HepG2 (cell line): ENCODE measurements around the gene METTL23. TPM values are rescaled to one million over a fixed set of nuclear protein-coding genes. Genes with fewer than 3 reads are reported as not detected.

Experiments used
- ATAC-seq: fragments of 200-7000 bp; cut with Tn5 transposase; 3 replicates; pipeline ENCODE4 v1.9.1; 2020; ENCODE audit warnings: mild to moderate bottlenecking, moderate library complexity
- BruUV-seq: library from RNA; stranded (reverse); fragments of 400-500 nt; replicated peaks from 2 replicates; lab custom pipeline; 2021; lab: Mats Ljungman, UMichigan
- CTCF ChIA-PET: fragments of 300-600 bp; formaldehyde crosslinking; extraction: SDS; loops from one replicate; lab custom pipeline; 2021; ENCODE audit warnings: low total read pairs, inconsistent platforms, low intra/inter-chr PET ratio; lab: Yijun Ruan, JAX
- POLR2A ChIA-PET: fragments of 350-600 bp; sonication (Branson Sonifier 250); formaldehyde crosslinking; loops from one replicate; lab custom pipeline; 2020; ENCODE audit warnings: antibody characterized with exemption, inconsistent platforms; lab: Yijun Ruan, JAX
- DNase-seq: peaks from one replicate; pipeline ENCODE4 v3.0.0-alpha.2; 2015; ENCODE audit warnings: low spot score
- FAIRE-seq: peaks from 3 replicates; lab custom pipeline; 2011; peaks lifted over from hg19 to GRCh38; lab: Jason Lieb, UNC
- H2AFZ ChIP-seq: one replicate; pipeline ENCODE4 v1.6.1; 2011; ENCODE audit warnings: low read length, inconsistent platforms
- H3K27ac ChIP-seq: fragments of 300-600 bp; 3 replicates; pipeline ENCODE4 v1.8.0; 2011; ENCODE audit warnings: mixed run types, mild to moderate bottlenecking, mixed read lengths, low read length, inconsistent platforms; ENCODE audit not compliant: insufficient read depth; ENCODE audit errors: extremely low read length
- H3K27me3 ChIP-seq, 2 experiments: fragments of 200-600 bp in 1 of 2; 2 replicates in 1 of 2; 3 replicates in 1 of 2; pipeline versions ENCODE4 v1.6.0 to v1.8.0; 2011; ENCODE audit warnings: low read length in 2 of 2, mild to moderate bottlenecking in 2 of 2, moderate library complexity in 2 of 2, inconsistent platforms in 1 of 2; ENCODE audit not compliant: insufficient read depth in 2 of 2, control insufficient read depth in 1 of 2
- H3K36me3 ChIP-seq, 2 experiments: fragments of 200-600 bp in 1 of 2; replicated peaks in 1 of 2; 2 replicates in 1 of 2; 3 replicates in 1 of 2; pipeline versions ENCODE4 v1.5.1 to v1.8.0; 2011; ENCODE audit warnings: low read length in 2 of 2, inconsistent platforms in 1 of 2; ENCODE audit not compliant: insufficient read depth in 2 of 2, control insufficient read depth in 1 of 2
- H3K4me1 ChIP-seq: 2 replicates; pipeline ENCODE4 v1.5.1; 2012; ENCODE audit warnings: low read length, inconsistent platforms; ENCODE audit not compliant: insufficient read depth
- H3K4me2 ChIP-seq: 2 replicates; pipeline ENCODE4 v1.6.0; 2011; ENCODE audit warnings: low read depth, low read length, inconsistent platforms
- H3K4me3 ChIP-seq, 3 experiments: fragments of 200-600 bp in 1 of 3; sonication (generic), shearing (Covaris generic) in 1 of 3; replicated peaks in 1 of 3; 2 replicates each; pipeline ENCODE4 v1.5.1; 2011 to 2016; ENCODE audit warnings: low read length in 3 of 3, inconsistent platforms in 2 of 3, low read depth in 2 of 3, mild to moderate bottlenecking in 2 of 3, control low read depth in 1 of 3, mixed read lengths in 1 of 3; ENCODE audit not compliant: insufficient read depth in 1 of 3
- H3K79me2 ChIP-seq: one replicate; pipeline ENCODE4 v1.6.1; 2011; ENCODE audit warnings: low read length, inconsistent platforms; ENCODE audit not compliant: insufficient read depth
- H3K9ac ChIP-seq: 2 replicates; pipeline ENCODE4 v1.6.0; 2011; ENCODE audit warnings: mild to moderate bottlenecking, low read depth, low read length, inconsistent platforms; ENCODE audit not compliant: insufficient read depth
- H3K9me3 ChIP-seq: 2 replicates; pipeline ENCODE4 v1.5.1; 2012; ENCODE audit warnings: mild to moderate bottlenecking, low read length
- H4K20me1 ChIP-seq: 2 replicates; pipeline ENCODE4 v1.6.0; 2011; ENCODE audit warnings: inconsistent platforms, mild to moderate bottlenecking, low read length, moderate library complexity; ENCODE audit not compliant: insufficient read depth
- FOSL2 ChIP-seq: sonication (generic); formaldehyde crosslinking; IDR thresholded peaks from 2 replicates; pipeline ENCODE4 v1.4.0; 2020; ENCODE audit warnings: missing genetic modification reagents
- HDAC6 ChIP-seq: fragments of 200-600 bp; sonication (generic); IDR thresholded peaks from 2 replicates; pipeline ENCODE4 v1.7.0; 2017; ENCODE audit warnings: mild to moderate bottlenecking, antibody characterized with exemption, low read length, low read depth
- JARID2 ChIP-seq: sonication (generic); formaldehyde crosslinking; IDR thresholded peaks from 2 replicates; pipeline ENCODE4 v1.8.1; 2023; ENCODE audit warnings: missing genetic modification reagents, inconsistent platforms; ENCODE audit not compliant: insufficient replicate concordance
- KMT2A ChIP-seq: sonication (generic); formaldehyde crosslinking; IDR thresholded peaks from 2 replicates; pipeline ENCODE4 v1.4.0; 2020; ENCODE audit warnings: missing genetic modification reagents
- NR1H2 ChIP-seq: sonication (generic); formaldehyde crosslinking; IDR thresholded peaks from 2 replicates; pipeline ENCODE4 v1.8.1; 2022; ENCODE audit warnings: low read depth, missing genetic modification reagents, borderline replicate concordance
- PCBP2 ChIP-seq: fragments of 200-400 bp; formaldehyde crosslinking; optimal IDR thresholded peaks from 2 replicates; pipeline ENCODE3; 2018; ENCODE audit warnings: low read length, low read depth; ENCODE audit not compliant: poor library complexity, severe bottlenecking
- SKI ChIP-seq: fragments of 450-650 bp; IDR thresholded peaks from one replicate; pipeline ENCODE4 v1.6.1; 2018; ENCODE audit warnings: mild to moderate bottlenecking; ENCODE audit not compliant: partially characterized antibody
- TGIF2 ChIP-seq: IDR thresholded peaks from 2 replicates; pipeline ENCODE4 v1.6.1; 2016; ENCODE audit warnings: control low read depth, missing compliant biosample characterization
- TOPORS ChIP-seq: sonication (generic); formaldehyde crosslinking; IDR thresholded peaks from 2 replicates; pipeline ENCODE4 v1.8.0; 2023; ENCODE audit warnings: mild to moderate bottlenecking, missing genetic modification reagents
- ZNF274 ChIP-seq: sonication (generic); formaldehyde crosslinking; IDR thresholded peaks from 2 replicates; pipeline ENCODE4 v1.5.1; 2020; ENCODE audit warnings: mild to moderate bottlenecking, missing genetic modification reagents
- WGBS: methylation state at CpG from one replicate; pipeline ENCODE4 v1.1.6; 2017; ENCODE audit warnings: low lambda C conversion rate; 5-methylcytosine and 5-hydroxymethylcytosine counted together
- in situ Hi-C: cut with HindIII; loops from 2 replicates; pipeline ENCODE4 v1.10.0; 2017; ENCODE audit warnings: low pct_unique_long_range_greater_than_20kb; ENCODE audit not compliant: extremely low pct_ligation_motif_present
- intact Hi-C: fragments of 100-400 bp; cut with micrococcal nuclease; formaldehyde crosslinking; loops from one replicate; pipeline ENCODE4 v1.10.0; 2022; ENCODE audit not compliant: unreplicated experiment
- polyA plus RNA-seq, 8 experiments: library from polyadenylated mRNA; depleted of rRNA in 3 of 8; stranded (reverse) in 7 of 8; unstranded in 1 of 8; fragments of >200 nt; fragmentation: Illumina TruSeq in 4 of 8; extraction: Trizol in 4 of 8; gene quantifications; 2 replicates each; pipeline versions ENCODE4 v1.2.1 to v1.2.3, GENCODE V29; 2011 to 2016; ENCODE audit warnings: low read depth in 4 of 8, missing spikeins in 1 of 8, mixed read lengths in 1 of 8; ENCODE audit not compliant: insufficient read depth in 1 of 8
- total RNA-seq, 5 experiments: library from RNA; depleted of rRNA; stranded (reverse); fragments of >200 nt; fragmentation: Illumina TruSeq; extraction: Trizol; gene quantifications; 2 replicates each; pipeline ENCODE4 v1.2.3, GENCODE V29; 2016; ENCODE audit warnings: low read depth in 1 of 5
- TF ChIP-seq, protein P1 (sequence below): IDR thresholded peaks from 2 replicates; pipeline ENCODE4 v1.6.1; 2016; ENCODE audit warnings: mild to moderate bottlenecking
- TF ChIP-seq, protein P2 (sequence below): IDR thresholded peaks from 2 replicates; pipeline ENCODE4 v1.6.1; 2016; ENCODE audit warnings: missing biosample characterization, missing genetic modification reagents, low read depth
- TF ChIP-seq, protein P3 (sequence below): sonication (generic); formaldehyde crosslinking; IDR thresholded peaks from 2 replicates; pipeline ENCODE4 v1.5.0; 2020; ENCODE audit warnings: missing genetic modification reagents
- TF ChIP-seq, protein P4 (sequence below): sonication (generic); formaldehyde crosslinking; IDR thresholded peaks from 2 replicates; pipeline ENCODE4 v1.4.0; 2020; ENCODE audit warnings: missing genetic modification reagents, mild to moderate bottlenecking, borderline replicate concordance
- TF ChIP-seq, protein P5 (sequence below): sonication (generic); formaldehyde crosslinking; IDR thresholded peaks from 2 replicates; pipeline ENCODE4 v1.8.1; 2023; ENCODE audit warnings: mild to moderate bottlenecking, missing genetic modification reagents

Gene METTL23
- total and polyA plus RNA-seq, 2 of the 13 experiments (the other 11 are each of a cell fraction or from before 2014, with no cell fraction given), result 39.9 to 104 TPM

DNA sequence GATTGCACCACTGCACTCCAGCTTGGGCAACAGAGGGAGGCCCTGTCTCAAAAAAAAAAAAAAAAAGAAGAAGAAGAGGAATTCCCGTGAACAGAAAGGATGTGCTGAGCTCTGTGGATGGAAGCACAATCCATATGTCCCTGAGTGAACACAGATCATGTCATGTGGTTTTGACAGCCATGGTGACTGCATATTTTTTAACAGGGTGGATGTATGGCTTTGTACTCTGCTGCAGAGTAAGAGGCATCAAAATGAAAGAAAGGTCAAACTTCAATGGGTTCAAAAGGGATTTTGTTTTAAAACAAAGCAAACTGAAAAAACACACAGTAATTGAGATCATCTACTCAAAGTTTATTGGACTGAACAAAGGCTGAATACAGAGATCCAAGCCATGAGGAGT, 47.4 kb upstream of the METTL23 start (continued):
- TF ChIP-seq HDAC6, result no peak

DNA sequence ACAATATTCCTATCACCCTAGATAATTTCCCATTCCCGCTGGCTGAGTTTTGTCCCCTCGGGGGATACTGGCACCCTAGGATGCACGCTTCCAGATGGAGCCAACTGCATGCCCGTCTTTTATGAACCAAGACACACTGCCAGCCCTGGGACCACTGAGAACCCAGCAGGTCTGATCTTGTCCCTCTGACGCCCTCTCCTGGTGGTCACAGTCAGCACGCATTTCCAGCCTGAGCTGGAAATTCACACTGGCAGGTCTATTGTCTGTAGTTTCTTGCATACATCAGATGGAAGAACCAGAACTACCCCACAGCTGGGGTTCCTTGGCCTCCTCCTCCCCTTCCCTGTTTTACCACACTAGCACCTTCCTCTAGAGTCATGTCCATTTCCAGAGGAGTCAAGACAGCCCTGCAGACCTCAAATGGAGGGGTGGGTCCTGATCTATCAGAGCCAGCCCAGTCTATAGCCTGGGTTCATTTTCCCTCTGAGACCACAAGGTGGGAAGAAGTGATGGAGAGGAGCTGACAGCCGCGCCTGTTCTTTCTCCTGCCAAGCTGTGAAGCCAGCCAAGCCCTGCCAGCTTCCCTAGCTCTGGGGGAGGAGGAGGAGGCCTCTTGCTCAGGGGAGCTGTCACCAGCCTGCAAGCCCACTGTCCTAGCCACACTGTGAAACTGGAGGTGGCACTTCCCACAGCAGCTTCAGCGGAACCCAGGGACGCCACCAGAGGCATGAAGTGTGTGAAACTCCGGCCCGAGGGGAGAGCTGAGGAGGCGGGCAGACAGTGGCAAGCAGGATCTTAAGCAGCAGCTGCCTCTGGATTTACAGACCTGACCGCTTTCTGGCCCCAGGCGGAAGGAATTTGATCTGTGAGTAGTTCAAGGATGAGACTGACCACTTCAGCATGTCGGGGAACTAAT, 45.2 kb upstream of the METTL23 start:
- H3K79me2 ChIP-seq, result no peaks in the 10 kb centered on the region
- no peak overlapping the region for H3K27ac ChIP-seq
- H3K4me2 ChIP-seq, result no peak overlapping the region
- H3K9ac ChIP-seq, result no peak overlapping the region
- peaks cover 5 to 18% of the 10 kb centered on the region in 2 experiments; a peak in 4 of 5 replicates for H3K36me3 ChIP-seq
- ChIA-PET POLR2A (interaction anchor here (0.7 to 3.0 kb wide), 6 partner anchors 10 to 124 kb away, joined by 3 to 23 read pairs (median 4); no protein-coding TSS in a partner anchor), CTCF (interaction anchor here (0.6 to 1.8 kb wide), 4 partner anchors 33 to 159 kb away, joined by 3 to 17 read pairs (median 6); no protein-coding TSS in a partner anchor)
- intact Hi-C loops, result no loop called here
- in situ Hi-C loops, result loop anchor here (5.0 kb wide), 1 partner anchor 36 kb away; no protein-coding TSS in a partner anchor
- peak; percentile 58 for DNase-seq
- H3K27me3 ChIP-seq, result no peaks in the 10 kb centered on the region
- no peaks in the 10 kb centered on the region for H4K20me1 ChIP-seq
- H3K4me3 ChIP-seq, result no peak overlapping the region
- FAIRE-seq, result peak; percentile 92
- peak; percentile 56 for ATAC-seq
- H3K4me1 ChIP-seq, result peaks cover 26% of the 10 kb centered on the region
- no peaks in the 10 kb centered on the region for H3K9me3 ChIP-seq
- H2AFZ ChIP-seq, result no peak overlapping the region
- 78% methylated on average over 15 of the region's 16 CpGs for WGBS
- BruUV-seq, result no TSS peak
- TF ChIP-seq ZNF274 (CRISPR knock-in tag), result no peak
- peak; percentile 58; the same call in 1 of the 2 replicates for TF ChIP-seq TGIF2
- TF ChIP-seq JARID2, result peak; percentile 72
- no peak for TF ChIP-seq KMT2A (CRISPR knock-in tag)
- TF ChIP-seq SKI, result no peak
- peak; percentile 18; the same call in 1 of the 2 replicates for TF ChIP-seq FOSL2 (CRISPR knock-in tag)
- TF ChIP-seq, protein P1, sequence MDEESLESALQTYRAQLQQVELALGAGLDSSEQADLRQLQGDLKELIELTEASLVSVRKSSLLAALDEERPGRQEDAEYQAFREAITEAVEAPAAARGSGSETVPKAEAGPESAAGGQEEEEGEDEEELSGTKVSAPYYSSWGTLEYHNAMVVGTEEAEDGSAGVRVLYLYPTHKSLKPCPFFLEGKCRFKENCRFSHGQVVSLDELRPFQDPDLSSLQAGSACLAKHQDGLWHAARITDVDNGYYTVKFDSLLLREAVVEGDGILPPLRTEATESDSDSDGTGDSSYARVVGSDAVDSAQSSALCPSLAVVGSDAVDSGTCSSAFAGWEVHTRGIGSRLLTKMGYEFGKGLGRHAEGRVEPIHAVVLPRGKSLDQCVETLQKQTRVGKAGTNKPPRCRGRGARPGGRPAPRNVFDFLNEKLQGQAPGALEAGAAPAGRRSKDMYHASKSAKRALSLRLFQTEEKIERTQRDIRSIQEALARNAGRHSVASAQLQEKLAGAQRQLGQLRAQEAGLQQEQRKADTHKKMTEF (CRISPR knock-in tag), result peak; percentile 35; the same call in 1 of the 2 replicates
- TF ChIP-seq TOPORS (CRISPR knock-in tag), result no peak
- no peak for TF ChIP-seq PCBP2
- TF ChIP-seq, protein P2, sequence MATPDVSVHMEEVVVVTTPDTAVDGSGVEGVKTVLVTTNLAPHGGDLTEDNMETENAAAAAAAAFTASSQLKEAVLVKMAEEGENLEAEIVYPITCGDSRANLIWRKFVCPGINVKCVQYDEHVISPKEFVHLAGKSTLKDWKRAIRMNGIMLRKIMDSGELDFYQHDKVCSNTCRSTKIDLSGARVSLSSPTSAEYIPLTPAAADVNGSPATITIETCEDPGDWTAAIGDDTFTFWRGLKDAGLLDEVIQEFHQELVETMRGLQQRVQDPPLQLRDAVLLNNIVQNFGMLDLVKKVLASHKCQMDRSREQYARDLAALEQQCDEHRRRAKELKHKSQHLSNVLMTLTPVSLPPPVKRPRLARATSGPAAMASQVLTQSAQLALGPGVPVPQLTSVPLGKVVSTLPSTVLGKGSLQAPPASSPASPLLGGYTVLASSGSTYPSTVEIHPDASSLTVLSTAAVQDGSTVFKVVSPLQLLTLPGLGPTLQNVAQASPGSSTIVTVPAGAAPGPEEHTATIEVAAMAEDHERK, result no peak
- TF ChIP-seq NR1H2 (CRISPR knock-in tag), result no peak
- TF ChIP-seq, protein P3, sequence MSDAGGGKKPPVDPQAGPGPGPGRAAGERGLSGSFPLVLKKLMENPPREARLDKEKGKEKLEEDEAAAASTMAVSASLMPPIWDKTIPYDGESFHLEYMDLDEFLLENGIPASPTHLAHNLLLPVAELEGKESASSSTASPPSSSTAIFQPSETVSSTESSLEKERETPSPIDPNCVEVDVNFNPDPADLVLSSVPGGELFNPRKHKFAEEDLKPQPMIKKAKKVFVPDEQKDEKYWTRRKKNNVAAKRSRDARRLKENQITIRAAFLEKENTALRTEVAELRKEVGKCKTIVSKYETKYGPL (CRISPR knock-in tag), result no peak
- TF ChIP-seq, protein P4, sequence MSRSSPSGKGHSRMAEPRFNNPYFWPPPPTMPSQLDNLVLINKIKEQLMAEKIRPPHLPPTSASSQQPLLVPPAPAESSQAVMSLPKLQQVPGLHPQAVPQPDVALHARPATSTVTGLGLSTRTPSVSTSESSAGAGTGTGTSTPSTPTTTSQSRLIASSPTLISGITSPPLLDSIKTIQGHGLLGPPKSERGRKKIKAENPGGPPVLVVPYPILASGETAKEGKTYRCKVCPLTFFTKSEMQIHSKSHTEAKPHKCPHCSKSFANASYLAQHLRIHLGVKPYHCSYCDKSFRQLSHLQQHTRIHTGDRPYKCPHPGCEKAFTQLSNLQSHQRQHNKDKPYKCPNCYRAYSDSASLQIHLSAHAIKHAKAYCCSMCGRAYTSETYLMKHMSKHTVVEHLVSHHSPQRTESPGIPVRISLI (CRISPR knock-in tag), result 0 out of 2 replicates have a peak, but pooled peaks have one; percentile 25
- TF ChIP-seq, protein P5, sequence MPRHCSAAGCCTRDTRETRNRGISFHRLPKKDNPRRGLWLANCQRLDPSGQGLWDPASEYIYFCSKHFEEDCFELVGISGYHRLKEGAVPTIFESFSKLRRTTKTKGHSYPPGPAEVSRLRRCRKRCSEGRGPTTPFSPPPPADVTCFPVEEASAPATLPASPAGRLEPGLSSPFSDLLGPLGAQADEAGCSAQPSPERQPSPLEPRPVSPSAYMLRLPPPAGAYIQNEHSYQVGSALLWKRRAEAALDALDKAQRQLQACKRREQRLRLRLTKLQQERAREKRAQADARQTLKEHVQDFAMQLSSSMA (CRISPR knock-in tag), result no peak
